Upper lobe of right lung (tissue), 1 donor: ENCODE results near the gene ADCY7. TPM values are rescaled to one million over a fixed set of nuclear protein-coding genes. Genes with fewer than 3 reads are reported as not detected.

Source experiments
- ATAC-seq: fragments of 200-7000 bp; cut with Tn5 transposase; one replicate; pipeline ENCODE4 v1.9.1; 2020; ENCODE audit warnings: mild to moderate bottlenecking, moderate library complexity
- DNase-seq: peaks from one replicate; pipeline ENCODE4 v3.0.0-alpha.2; 2020
- H3K27ac ChIP-seq: fragments of 200-600 bp; one replicate; pipeline ENCODE4 v1.8.0; 2022
- H3K27me3 ChIP-seq: fragments of 200-600 bp; one replicate; pipeline ENCODE4 v1.8.0; 2022; ENCODE audit warnings: mild to moderate bottlenecking
- H3K36me3 ChIP-seq: fragments of 200-600 bp; one replicate; pipeline ENCODE4 v1.8.0; 2022
- H3K4me1 ChIP-seq: fragments of 200-600 bp; one replicate; pipeline ENCODE4 v1.8.0; 2022
- H3K4me3 ChIP-seq: fragments of 200-600 bp; one replicate; pipeline ENCODE4 v1.8.0; 2022; ENCODE audit warnings: mild to moderate bottlenecking
- H3K9me3 ChIP-seq: fragments of 200-600 bp; one replicate; pipeline ENCODE4 v1.8.0; 2022
- CTCF ChIP-seq: fragments of 200-600 bp; IDR thresholded peaks from one replicate; pipeline ENCODE4 v1.8.0; 2022; ENCODE audit warnings: antibody characterized with exemption
- intact Hi-C: fragments of 100-400 bp; cut with DNase I; formaldehyde crosslinking; loops from one replicate; pipeline ENCODE4 v1.11.0; 2022
- total RNA-seq: library from RNA; stranded (reverse); fragmentation: NEBNext Ultra II Directional; extraction: Animal tissue kit (Norgen Biotek cat#: 25700); gene quantifications from one replicate; pipeline ENCODE4 v1.2.1, GENCODE V29; 2021
- donor health status: DM: no; HTN: yes; CAD: no; lungs with severe emphysema.

ADCY7 gene
- total RNA-seq, 1 donor from 2014 or later = 88.1 TPM

- no peak for TF ChIP-seq CTCF
- peak overlapping the region; percentile 72 for H3K27ac ChIP-seq
- intact Hi-C loops = no loop called here
- peak overlapping the region; percentile 65 for H3K4me3 ChIP-seq
- no peaks in the 10 kb centered on the region for H3K36me3 ChIP-seq
- H3K4me1 ChIP-seq = peaks cover 27% of the 10 kb centered on the region
- H3K9me3 ChIP-seq = no peaks in the 10 kb centered on the region
- ATAC-seq = peak; percentile 18
- DNase-seq = no peak
- H3K27me3 ChIP-seq = no peaks in the 10 kb centered on the region
Observed at GRCh38 chr16:50246299-50247122, 19.8 kb upstream of the ADCY7 start.

- Histone ChIP-seq H3K36me3 (no peaks in the 10 kb centered on the region), H3K27ac (no peak overlapping the region), H3K4me1 (peaks cover 35% of the 10 kb centered on the region), H3K27me3 (no peaks in the 10 kb centered on the region), H3K9me3 (no peaks in the 10 kb centered on the region), H3K4me3 (peak overlapping the region; percentile 65)
- intact Hi-C loops = no loop called here
- ATAC-seq (no peak), DNase-seq (no peak)
- no peak for TF ChIP-seq CTCF
Observed at GRCh38 chr16:50247123-50247905, 19.0 kb upstream of the ADCY7 start.

- DNase-seq (no peak), ATAC-seq (no peak)
- no peak overlapping the region for H3K27ac ChIP-seq
Observed at GRCh38 chr16:50247906-50248608, 18.3 kb upstream of the ADCY7 start.

GRCh38 chr16:50248845-50249244 lies 17.5 kb upstream of the ADCY7 start:
- no peaks in the 10 kb centered on the region for H3K36me3 ChIP-seq
- no peak overlapping the region for H3K4me3 ChIP-seq
- H3K4me1 ChIP-seq = peaks cover 38% of the 10 kb centered on the region
- TF ChIP-seq CTCF = no peak
- no peaks in the 10 kb centered on the region for H3K27me3 ChIP-seq
- DNase-seq = no peak
- no peaks in the 10 kb centered on the region for H3K9me3 ChIP-seq
- no peak overlapping the region for H3K27ac ChIP-seq
- peak; percentile 2 for ATAC-seq
- intact Hi-C loops = no loop called here

More at GRCh38 chr16:50247906-50248608, 18.3 kb upstream of the ADCY7 start:
- TF ChIP-seq CTCF = no peak
- Histone ChIP-seq H3K4me1 (peaks cover 38% of the 10 kb centered on the region), H3K9me3 (no peaks in the 10 kb centered on the region), H3K4me3 (no peak overlapping the region), H3K36me3 (no peaks in the 10 kb centered on the region), H3K27me3 (no peaks in the 10 kb centered on the region)
- intact Hi-C loops = no loop called here

GRCh38 chr16:50251375-50252081 lies 14.8 kb upstream of the ADCY7 start:
- intact Hi-C loops = no loop called here
- peak; percentile 78 for ATAC-seq
- Histone ChIP-seq H3K27ac (peak overlapping the region; percentile 38), H3K9me3 (no peaks in the 10 kb centered on the region), H3K36me3 (no peaks in the 10 kb centered on the region), H3K4me3 (no peak overlapping the region), H3K4me1 (peaks cover 24% of the 10 kb centered on the region), H3K27me3 (no peaks in the 10 kb centered on the region)
- TF ChIP-seq CTCF = no peak
- DNase-seq = no peak
